SK-N-SH (cell line): ENCODE results near the gene SMIM28. TPM values are rescaled to one million over a fixed set of nuclear protein-coding genes. Genes with fewer than 3 reads are reported as not detected.
A peak's percentile ranks its signal among the peaks of the same experiment; 100 is the strongest.

Experiments
- CTCF ChIA-PET: fragments of 300-600, 350-600 bp; formaldehyde crosslinking; extraction: SDS; loops from one replicate; lab custom pipeline; 2021; lab: Yijun Ruan, JAX
- POLR2A ChIA-PET: fragments of 350-600 bp; sonication (Branson Sonifier 250); formaldehyde crosslinking; extraction: SDS; loops from one replicate; lab custom pipeline; 2020; ENCODE audit warnings: antibody characterized with exemption, inconsistent platforms; lab: Yijun Ruan, JAX
- DNase-seq: peaks from one replicate; pipeline ENCODE4 v3.0.0; 2012
- H2AFZ ChIP-seq: fragments of 200-600 bp; sonication (generic); 2 replicates; pipeline ENCODE4 v1.8.1; 2016; ENCODE audit warnings: antibody characterized with exemption, mild to moderate bottlenecking, low read depth
- H3F3A ChIP-seq: fragments of 200-600 bp; sonication (generic); replicated peaks from 2 replicates; pipeline ENCODE3; 2016; ENCODE audit warnings: antibody characterized with exemption, mild to moderate bottlenecking; ENCODE audit not compliant: insufficient read depth
- H3K27ac ChIP-seq, 2 experiments: fragments of 200-500 bp in 1 of 2; fragments of 200-600 bp in 1 of 2; sonication (Bioruptor generic) in 1 of 2; sonication (generic), shearing (Covaris generic) in 1 of 2; 2 replicates each; pipeline versions ENCODE4 v1.5.1 to v1.6.1; 2014 to 2016; ENCODE audit warnings: low read depth in 2 of 2, inconsistent platforms in 1 of 2, low read length in 1 of 2, mild to moderate bottlenecking in 1 of 2, mixed read lengths in 1 of 2
- H3K27me3 ChIP-seq: fragments of 200-600 bp; sonication (generic), shearing (Covaris generic); 2 replicates; pipeline ENCODE4 v1.6.1; 2016; ENCODE audit warnings: mixed run types; ENCODE audit not compliant: insufficient read depth
- H3K36me3 ChIP-seq, 2 experiments: fragments of 200-500 bp in 1 of 2; fragments of 200-600 bp in 1 of 2; sonication (Bioruptor generic) in 1 of 2; sonication (generic) in 1 of 2; replicated peaks in 1 of 2; 2 replicates each; pipeline versions ENCODE3 to v1.5.1; 2014 to 2016; ENCODE audit warnings: low read length in 1 of 2, mild to moderate bottlenecking in 1 of 2; ENCODE audit not compliant: insufficient read depth in 2 of 2, control insufficient read depth in 1 of 2
- H3K4me1 ChIP-seq, 2 experiments: fragments of 200-500 bp in 1 of 2; fragments of 200-600 bp in 1 of 2; sonication (Bioruptor generic) in 1 of 2; sonication (generic), shearing (Covaris generic) in 1 of 2; 2 replicates each; pipeline versions ENCODE4 v1.5.1 to v1.6.1; 2014 to 2016; ENCODE audit warnings: low read depth in 1 of 2, low read length in 1 of 2, mixed run types in 1 of 2; ENCODE audit not compliant: insufficient read depth in 2 of 2, control insufficient read depth in 1 of 2
- H3K4me2 ChIP-seq: fragments of 200-600 bp; sonication (generic), shearing (Covaris generic); 2 replicates; pipeline ENCODE4 v1.6.1; 2017; ENCODE audit warnings: mixed run types
- H3K4me3 ChIP-seq, 2 experiments: fragments of 200-500 bp in 1 of 2; fragments of 200-600 bp in 1 of 2; sonication (Bioruptor generic) in 1 of 2; sonication (generic), shearing (Covaris generic) in 1 of 2; 2 replicates each; pipeline versions ENCODE4 v1.5.1 to v1.8.1; 2014 to 2016; ENCODE audit warnings: low read depth in 2 of 2, inconsistent platforms in 1 of 2, low read length in 1 of 2, mild to moderate bottlenecking in 1 of 2, mixed read lengths in 1 of 2, moderate library complexity in 1 of 2
- H3K79me2 ChIP-seq: fragments of 200-600 bp; sonication (generic); 2 replicates; pipeline ENCODE4 v1.8.1; 2017; ENCODE audit warnings: mild to moderate bottlenecking; ENCODE audit not compliant: insufficient read depth
- H3K9ac ChIP-seq: fragments of 200-600 bp; sonication (generic); 2 replicates; pipeline ENCODE4 v1.6.1; 2017; ENCODE audit warnings: mixed run types
- H3K9me2 ChIP-seq: fragments of 200-600 bp; sonication (generic); 2 replicates; pipeline ENCODE4 v1.6.1; 2017; ENCODE audit warnings: mixed run types
- H3K9me3 ChIP-seq: fragments of 200-600 bp; sonication (generic); 2 replicates; pipeline ENCODE4 v1.6.1; 2017; ENCODE audit warnings: mixed run types, mild to moderate bottlenecking, moderate library complexity
- H4K20me1 ChIP-seq: fragments of 200-600 bp; sonication (generic); 2 replicates; pipeline ENCODE4 v1.6.1; 2017; ENCODE audit warnings: mild to moderate bottlenecking, mixed run types; ENCODE audit not compliant: insufficient read depth
- EP300 ChIP-seq, 2 experiments: IDR thresholded peaks; 2 replicates each; pipeline versions ENCODE4 v1.4.0 to v1.6.1; 2012; ENCODE audit warnings: borderline replicate concordance in 1 of 2, low read depth in 1 of 2, low read length in 1 of 2
- IRF3 ChIP-seq: fragments of 150-350 bp; IDR thresholded peaks from 2 replicates; pipeline ENCODE4 v1.6.1; 2016; ENCODE audit warnings: mild to moderate bottlenecking, low read depth, low read length
- JUND ChIP-seq: IDR thresholded peaks from 2 replicates; pipeline ENCODE4 v1.4.0; 2012
- MXI1 ChIP-seq: IDR thresholded peaks from 2 replicates; pipeline ENCODE4 v1.6.1; 2012; ENCODE audit warnings: mild to moderate bottlenecking, low read depth, low read length, improper control_type of control experiment
- NRF1 ChIP-seq: IDR thresholded peaks from 2 replicates; pipeline ENCODE4 v1.6.1; 2012; ENCODE audit warnings: low read depth, mild to moderate bottlenecking, low read length
- PBX3 ChIP-seq: IDR thresholded peaks from 2 replicates; pipeline ENCODE4; 2012
- POLR2AphosphoS5 ChIP-seq: IDR thresholded peaks from 2 replicates; pipeline ENCODE4 v1.6.1; 2012; ENCODE audit warnings: low read depth, low read length
- RAD21 ChIP-seq: IDR thresholded peaks from 2 replicates; pipeline ENCODE4 v1.6.1; 2012; ENCODE audit warnings: mild to moderate bottlenecking, low read length
- TCF12 ChIP-seq: IDR thresholded peaks from 2 replicates; pipeline ENCODE4 v1.4.0; 2012
- USF1 ChIP-seq: IDR thresholded peaks from 2 replicates; pipeline ENCODE4 v1.4.0; 2012; ENCODE audit warnings: low read depth, borderline replicate concordance
- YY1 ChIP-seq: IDR thresholded peaks from 2 replicates; pipeline ENCODE4 v1.4.0; 2012; ENCODE audit warnings: low read depth, mild to moderate bottlenecking
- WGBS: methylation state at CpG from one replicate; pipeline ENCODE4 v1.1.6; 2017; ENCODE audit warnings: low lambda C conversion rate; 5-methylcytosine and 5-hydroxymethylcytosine counted together
- polyA plus RNA-seq, 3 experiments: library from polyadenylated mRNA; depleted of rRNA; stranded (reverse); fragments of >200 nt; gene quantifications; 2 replicates each; pipeline ENCODE4 v1.2.3, GENCODE V29; 2012

The SMIM28 gene
- polyA plus RNA-seq, 1 of the 3 experiments (the other 2 are of a cell fraction), result not detected

GRCh38 chr6:138334963-138335362 lies 42.7 kb upstream of the SMIM28 start (continued):
- no peak for TF ChIP-seq NRF1

- ChIA-PET POLR2A (no interaction called here), CTCF (no interaction called here)
- Histone ChIP-seq H3K9ac (no peak overlapping the region), H3K9me2 (no peaks in the 10 kb centered on the region), H3K27ac (no peak overlapping the region), H3K79me2 (no peaks in the 10 kb centered on the region), H3K4me2 (no peak overlapping the region), H3K36me3 (no peaks in the 10 kb centered on the region), H3F3A (no peaks in the 10 kb centered on the region), H2AFZ (no peak overlapping the region), H4K20me1 (no peaks in the 10 kb centered on the region), H3K27me3 (no peaks in the 10 kb centered on the region), H3K9me3 (no peaks in the 10 kb centered on the region), H3K4me1 (no peaks in the 10 kb centered on the region), H3K4me3 (no peak overlapping the region)
- peak; percentile 14 for DNase-seq
- 31% methylated on average over 6 of the region's 8 CpGs for WGBS
- TF ChIP-seq USF1, result peak; percentile 78
- no peak for TF ChIP-seq EP300 (IDR thresholded peaks at IDR 0.05; ENCODE audit: borderline replicate concordance in 1 of 2, low read depth in 1 of 2, low read length in 1 of 2)
Observed at GRCh38 chr6:138336221-138336620, 41.5 kb upstream of the SMIM28 start.

GRCh38 chr6:138337076-138337475 lies 40.6 kb upstream of the SMIM28 start:
- no peak overlapping the region for H2AFZ ChIP-seq
- H3K79me2 ChIP-seq, result no peaks in the 10 kb centered on the region
- no peaks in the 10 kb centered on the region for H3K27me3 ChIP-seq
- ChIA-PET CTCF (interaction anchor here (1.1 kb wide), 1 partner anchor 68 kb away, joined by 3 read pairs; no protein-coding TSS in a partner anchor), POLR2A (no interaction called here)
- H3F3A ChIP-seq, result no peaks in the 10 kb centered on the region
- H3K9me2 ChIP-seq, result no peaks in the 10 kb centered on the region
- TF ChIP-seq POLR2AphosphoS5, result no peak
- no peak for TF ChIP-seq TCF12
- no peak for TF ChIP-seq YY1
- TF ChIP-seq RAD21, result no peak
- TF ChIP-seq JUND, result no peak
- TF ChIP-seq MXI1, result no peak
- TF ChIP-seq IRF3, result no peak
- TF ChIP-seq PBX3, result no peak
- H4K20me1 ChIP-seq, result no peaks in the 10 kb centered on the region
- H3K9ac ChIP-seq, result no peak overlapping the region
- no peak overlapping the region for H3K4me2 ChIP-seq
- H3K9me3 ChIP-seq, result no peaks in the 10 kb centered on the region
- H3K27ac ChIP-seq, result no peak overlapping the region
- WGBS, result 43% methylated on average over 4 of the region's 4 CpGs
- no peaks in the 10 kb centered on the region for H3K4me1 ChIP-seq
- no peaks in the 10 kb centered on the region for H3K36me3 ChIP-seq
- H3K4me3 ChIP-seq, result no peak overlapping the region
- DNase-seq, result no peak
